Forelimb muscle (tissue), 1 donor: ENCODE data around the gene PGBD5. TPM values are rescaled to one million over a fixed set of nuclear protein-coding genes. Genes with fewer than 3 reads are reported as not detected.
"Not testable (repeated sequence)": the region's sequence is repeated elsewhere in the genome, so short reads cannot be mapped to it uniquely, and the experiment has no call there.

Experiments
- DNase-seq: peaks from one replicate; pipeline ENCODE4 v3.0.0-alpha.2; 2013; ENCODE audit warnings: low read depth
- polyA plus RNA-seq: library from polyadenylated mRNA; unstranded; fragments of 120-200 nt; gene quantifications from one replicate; pipeline ENCODE4 v1.2.1, GENCODE V29; 2013; ENCODE audit not compliant: insufficient read length

PGBD5 gene
- polyA plus RNA-seq, 1 donor: 13.5 TPM

GRCh38 chr1:230425252-230426091 is 660 bp downstream of the PGBD5 start:
- DNase-seq: no peak

GRCh38 chr1:230424391-230425251 is 1.5 kb downstream of the PGBD5 start:
- no peak for DNase-seq

GRCh38 chr1:230423951-230424350 is 2.2 kb downstream of the PGBD5 start:
- DNase-seq: no peak

- DNase-seq: no peak
These were observed 2.9 kb downstream of the PGBD5 start for GRCh38 chr1:230423261-230423660.

- no peak for DNase-seq
These were observed 3.7 kb downstream of the PGBD5 start for GRCh38 chr1:230422221-230422981.

GRCh38 chr1:230421481-230421880 is 4.7 kb downstream of the PGBD5 start:
- DNase-seq: no peak

GRCh38 chr1:230420372-230420771 is 5.8 kb downstream of the PGBD5 start:
- DNase-seq: not testable (repeated sequence)

- no peak for DNase-seq
These were observed 9.7 kb downstream of the PGBD5 start for GRCh38 chr1:230416430-230416829.

- no peak for DNase-seq
These were observed 10.6 kb downstream of the PGBD5 start for GRCh38 chr1:230415405-230416132.

GRCh38 chr1:230414694-230415093 is 11.4 kb downstream of the PGBD5 start:
- DNase-seq: no peak

GRCh38 chr1:230414102-230414501 is 12.0 kb downstream of the PGBD5 start:
- DNase-seq: no peak

GRCh38 chr1:230413061-230413460 is 13.1 kb downstream of the PGBD5 start:
- DNase-seq: no peak

- DNase-seq: no peak
These were observed 17.2 kb downstream of the PGBD5 start for GRCh38 chr1:230408971-230409370.

- no peak for DNase-seq
These were observed 18.8 kb downstream of the PGBD5 start for GRCh38 chr1:230407351-230407750.

GRCh38 chr1:230406727-230407126 is 19.4 kb downstream of the PGBD5 start:
- DNase-seq: not testable (repeated sequence)

- DNase-seq: no peak
These were observed 22.7 kb downstream of the PGBD5 start for GRCh38 chr1:230403442-230403841.

- DNase-seq: no peak
These were observed 24.3 kb downstream of the PGBD5 start for GRCh38 chr1:230401763-230402294.

- DNase-seq: no peak
These were observed 25.0 kb downstream of the PGBD5 start for GRCh38 chr1:230401101-230401500.

GRCh38 chr1:230400007-230400344 is 26.2 kb downstream of the PGBD5 start:
- DNase-seq: no peak

- no peak for DNase-seq
These were observed 26.7 kb downstream of the PGBD5 start for GRCh38 chr1:230399321-230400006.

GRCh38 chr1:230398856-230399255 is 27.3 kb downstream of the PGBD5 start:
- no peak for DNase-seq
